Measurements from ENCODE around the gene ENOSF1. TPM values are rescaled to one million over a fixed set of nuclear protein-coding genes. Genes with fewer than 3 reads are reported as not detected.

The ENOSF1 gene
- total and polyA plus RNA-seq, 2 donors (not counting 1 experiment from before 2014, with no cell fraction given): 8.0 to 34.8 TPM

DNA sequence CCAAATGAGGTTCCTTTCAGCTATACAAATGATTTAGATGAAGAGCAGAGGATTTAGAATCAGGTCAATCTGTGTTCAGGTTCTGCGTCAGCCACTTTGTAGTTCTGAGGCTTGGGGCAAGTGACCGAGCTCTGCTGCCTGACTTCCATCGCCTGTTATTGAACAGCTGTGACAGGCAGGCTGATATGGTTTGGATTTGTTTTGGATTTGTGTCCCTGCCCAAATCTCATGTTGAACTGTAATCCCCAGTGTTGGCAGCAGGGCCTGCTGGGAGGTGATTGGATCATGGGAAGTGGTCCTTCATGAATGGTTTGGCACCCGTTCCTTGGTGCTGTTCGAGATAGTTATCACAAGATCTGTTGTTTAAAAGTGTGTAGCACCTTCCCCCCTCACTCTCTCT is 36.4 kb downstream of the ENOSF1 start:
- ChIA-PET POLR2A (no interaction called here), CTCF (no interaction called here)
- no peak overlapping the region for H3K27ac Mint-ChIP-seq
- no peak overlapping the region for H3K4me3 Mint-ChIP-seq
- no peak overlapping the region for H3K27ac ChIP-seq (ENCODE audit: low read length in 2 of 2)
- no peaks in the 10 kb centered on the region for H3K4me1 ChIP-seq (ENCODE audit: control insufficient read depth in 2 of 2, insufficient read depth in 2 of 2, low read length in 2 of 2)
- H2AFZ ChIP-seq (ENCODE audit: insufficient read depth, low read depth, low read length, poor library complexity, severe bottlenecking): no peak overlapping the region
- TF ChIP-seq, protein P1, sequence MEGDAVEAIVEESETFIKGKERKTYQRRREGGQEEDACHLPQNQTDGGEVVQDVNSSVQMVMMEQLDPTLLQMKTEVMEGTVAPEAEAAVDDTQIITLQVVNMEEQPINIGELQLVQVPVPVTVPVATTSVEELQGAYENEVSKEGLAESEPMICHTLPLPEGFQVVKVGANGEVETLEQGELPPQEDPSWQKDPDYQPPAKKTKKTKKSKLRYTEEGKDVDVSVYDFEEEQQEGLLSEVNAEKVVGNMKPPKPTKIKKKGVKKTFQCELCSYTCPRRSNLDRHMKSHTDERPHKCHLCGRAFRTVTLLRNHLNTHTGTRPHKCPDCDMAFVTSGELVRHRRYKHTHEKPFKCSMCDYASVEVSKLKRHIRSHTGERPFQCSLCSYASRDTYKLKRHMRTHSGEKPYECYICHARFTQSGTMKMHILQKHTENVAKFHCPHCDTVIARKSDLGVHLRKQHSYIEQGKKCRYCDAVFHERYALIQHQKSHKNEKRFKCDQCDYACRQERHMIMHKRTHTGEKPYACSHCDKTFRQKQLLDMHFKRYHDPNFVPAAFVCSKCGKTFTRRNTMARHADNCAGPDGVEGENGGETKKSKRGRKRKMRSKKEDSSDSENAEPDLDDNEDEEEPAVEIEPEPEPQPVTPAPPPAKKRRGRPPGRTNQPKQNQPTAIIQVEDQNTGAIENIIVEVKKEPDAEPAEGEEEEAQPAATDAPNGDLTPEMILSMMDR (IDR thresholded peaks at IDR 0.05): no peak
- no peak for TF ChIP-seq EZH2 (IDR thresholded peaks at IDR 0.05; ENCODE audit: borderline replicate concordance, insufficient read depth, low read depth, low read length, poor library complexity, severe bottlenecking)
- intact Hi-C loops (cut with micrococcal nuclease): no loop called here
- no peaks in the 10 kb centered on the region for H3K27me3 ChIP-seq (replicated peaks in 1 of 4; ENCODE audit: control extremely low read depth in 1 of 4, control insufficient read depth in 3 of 4, insufficient read depth in 4 of 4, low read length in 3 of 4)
- H3K9me3 Mint-ChIP-seq (ENCODE audit: insufficient read depth): no peaks in the 10 kb centered on the region
- H3K27me3 Mint-ChIP-seq: no peaks in the 10 kb centered on the region
- no peaks in the 10 kb centered on the region for H3K79me2 ChIP-seq (ENCODE audit: control insufficient read depth, insufficient read depth, low read length)
- no peaks in the 10 kb centered on the region for H3K4me1 Mint-ChIP-seq
- H4K20me1 ChIP-seq (ENCODE audit: control insufficient read depth, insufficient read depth, low read length, poor library complexity, severe bottlenecking): no peaks in the 10 kb centered on the region
- no peak overlapping the region for H3K4me2 ChIP-seq (replicated peaks; ENCODE audit: low read depth, low read length, poor library complexity, severe bottlenecking)
- H3K4me3 ChIP-seq (ENCODE audit: control extremely low read depth in 1 of 5, extremely low read depth in 1 of 5, insufficient read depth in 1 of 5, low read depth in 2 of 5, low read length in 4 of 5): no peak overlapping the region
- no peak for ATAC-seq (ENCODE audit: low read depth)
- H3K9ac ChIP-seq (ENCODE audit: low read length): no peak overlapping the region
- H3K9me3 ChIP-seq (ENCODE audit: control extremely low read depth in 1 of 3, control insufficient read depth in 2 of 3, insufficient read depth in 1 of 3, low read length in 2 of 3): no peaks in the 10 kb centered on the region
- no peak for DNase-seq
- 100% methylated on average over 3 of the region's 5 CpGs for whole genome bisulfite sequencing (ENCODE audit: insufficient coverage)
- peaks cover 0 to 2% of the 10 kb centered on the region in 2 experiments for H3K36me3 ChIP-seq (replicated peaks in 1 of 2; ENCODE audit: control extremely low read depth in 1 of 2, control insufficient read depth in 1 of 2, extremely low read depth in 1 of 2, insufficient read depth in 2 of 2, low read length in 1 of 2)

DNA sequence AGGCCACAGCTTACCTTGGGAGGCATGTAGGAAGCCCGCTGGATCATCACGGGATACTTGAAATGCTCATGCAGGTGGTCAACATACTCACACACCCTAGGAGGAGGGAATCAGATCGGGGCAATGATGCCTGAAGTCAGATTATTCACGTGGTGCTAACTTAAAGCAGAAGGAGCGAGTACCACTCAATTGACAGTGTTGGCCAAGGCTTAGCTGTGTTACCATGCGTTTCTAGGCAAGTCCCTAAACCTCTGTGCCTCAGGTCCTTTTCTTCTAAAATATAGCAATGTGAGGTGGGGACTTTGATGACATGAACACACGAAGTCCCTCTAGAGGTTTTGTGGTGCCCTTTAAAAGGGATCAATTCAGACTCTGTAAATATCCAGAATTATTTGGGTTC is 37.1 kb downstream of the ENOSF1 start:
- Histone ChIP-seq H3K4me3 (ENCODE audit: control extremely low read depth in 1 of 5, extremely low read depth in 1 of 5, insufficient read depth in 1 of 5, low read depth in 2 of 5, low read length in 4 of 5) (no peak overlapping the region), H3K36me3 (replicated peaks in 1 of 2; ENCODE audit: control extremely low read depth in 1 of 2, control insufficient read depth in 1 of 2, extremely low read depth in 1 of 2, insufficient read depth in 2 of 2, low read length in 1 of 2) (peaks cover 0 to 2% of the 10 kb centered on the region in 2 experiments), H3K79me2 (ENCODE audit: control insufficient read depth, insufficient read depth, low read length) (no peaks in the 10 kb centered on the region), H3K9me3 (ENCODE audit: control extremely low read depth in 1 of 3, control insufficient read depth in 2 of 3, insufficient read depth in 1 of 3, low read length in 2 of 3) (no peaks in the 10 kb centered on the region), H4K20me1 (ENCODE audit: control insufficient read depth, insufficient read depth, low read length, poor library complexity, severe bottlenecking) (no peaks in the 10 kb centered on the region), H3K4me1 (ENCODE audit: control insufficient read depth in 2 of 2, insufficient read depth in 2 of 2, low read length in 2 of 2) (no peaks in the 10 kb centered on the region), H3K27me3 (replicated peaks in 1 of 4; ENCODE audit: control extremely low read depth in 1 of 4, control insufficient read depth in 3 of 4, insufficient read depth in 4 of 4, low read length in 3 of 4) (no peaks in the 10 kb centered on the region), H3K9ac (ENCODE audit: low read length) (no peak overlapping the region), H3K27ac (ENCODE audit: low read length in 2 of 2) (no peak overlapping the region), H3K4me2 (replicated peaks; ENCODE audit: low read depth, low read length, poor library complexity, severe bottlenecking) (no peak overlapping the region), H2AFZ (ENCODE audit: insufficient read depth, low read depth, low read length, poor library complexity, severe bottlenecking) (no peak overlapping the region)
- no peak overlapping the region for H3K4me3 Mint-ChIP-seq
- intact Hi-C loops (cut with micrococcal nuclease): no loop called here
- ATAC-seq (ENCODE audit: low read depth) (no peak), DNase-seq (no peak)
- ChIA-PET CTCF (no interaction called here), POLR2A (no interaction called here)
- H3K9me3 Mint-ChIP-seq (ENCODE audit: insufficient read depth): no peaks in the 10 kb centered on the region
- no peaks in the 10 kb centered on the region for H3K27me3 Mint-ChIP-seq
- TF ChIP-seq, protein P1 (IDR thresholded peaks at IDR 0.05): no peak
- no peak for TF ChIP-seq EZH2 (IDR thresholded peaks at IDR 0.05; ENCODE audit: borderline replicate concordance, insufficient read depth, low read depth, low read length, poor library complexity, severe bottlenecking)
- no peak overlapping the region for H3K27ac Mint-ChIP-seq
- no peaks in the 10 kb centered on the region for H3K4me1 Mint-ChIP-seq
- WGBS (ENCODE audit: insufficient coverage): 92% methylated on average over 6 of the region's 7 CpGs
